Body of pancreas (tissue), 4 donors: Measurements from ENCODE around the gene MYO1H.

Source experiments
- POLR2A ChIP-seq, 3 donors: fragments of 450-650 bp; IDR thresholded peaks; one replicate each; pipeline ENCODE4 v1.6.1; 2016; ENCODE audit warnings: antibody characterized with exemption in 3 of 3, mild to moderate bottlenecking in 2 of 3
- TF ChIP-seq, protein P1 (sequence below), 7 experiments: fragments of 450-650 bp in 4 of 7; fragments of 200-600 bp in 3 of 7; sonication (generic) in 3 of 7; IDR thresholded peaks; one replicate each; pipeline ENCODE4 v1.5.1; 2016 to 2019; ENCODE audit warnings: antibody characterized with exemption in 7 of 7

DNA sequence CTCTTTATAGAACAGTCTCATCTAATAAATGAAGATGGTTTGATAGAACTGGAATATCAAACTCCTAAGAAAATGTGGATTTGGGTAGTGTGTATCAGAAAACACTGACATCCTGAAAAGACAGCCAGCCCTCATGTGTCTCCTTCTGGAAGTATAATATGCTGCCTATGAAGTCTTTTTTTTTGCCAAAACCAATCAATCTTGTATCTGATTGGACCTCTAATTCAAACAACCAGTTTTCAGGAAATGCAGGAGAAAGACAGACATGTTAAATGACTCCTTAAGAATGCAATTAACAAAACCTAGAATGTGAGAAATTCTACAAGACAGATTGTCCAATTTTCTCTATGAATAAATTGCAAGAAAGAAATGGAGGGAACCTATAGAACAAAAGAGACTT lies 34.3 kb downstream of the MYO1H start:
- TF ChIP-seq, protein P1, sequence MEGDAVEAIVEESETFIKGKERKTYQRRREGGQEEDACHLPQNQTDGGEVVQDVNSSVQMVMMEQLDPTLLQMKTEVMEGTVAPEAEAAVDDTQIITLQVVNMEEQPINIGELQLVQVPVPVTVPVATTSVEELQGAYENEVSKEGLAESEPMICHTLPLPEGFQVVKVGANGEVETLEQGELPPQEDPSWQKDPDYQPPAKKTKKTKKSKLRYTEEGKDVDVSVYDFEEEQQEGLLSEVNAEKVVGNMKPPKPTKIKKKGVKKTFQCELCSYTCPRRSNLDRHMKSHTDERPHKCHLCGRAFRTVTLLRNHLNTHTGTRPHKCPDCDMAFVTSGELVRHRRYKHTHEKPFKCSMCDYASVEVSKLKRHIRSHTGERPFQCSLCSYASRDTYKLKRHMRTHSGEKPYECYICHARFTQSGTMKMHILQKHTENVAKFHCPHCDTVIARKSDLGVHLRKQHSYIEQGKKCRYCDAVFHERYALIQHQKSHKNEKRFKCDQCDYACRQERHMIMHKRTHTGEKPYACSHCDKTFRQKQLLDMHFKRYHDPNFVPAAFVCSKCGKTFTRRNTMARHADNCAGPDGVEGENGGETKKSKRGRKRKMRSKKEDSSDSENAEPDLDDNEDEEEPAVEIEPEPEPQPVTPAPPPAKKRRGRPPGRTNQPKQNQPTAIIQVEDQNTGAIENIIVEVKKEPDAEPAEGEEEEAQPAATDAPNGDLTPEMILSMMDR (IDR thresholded peaks at IDR 0.05), result no peak
- TF ChIP-seq POLR2A (IDR thresholded peaks at IDR 0.05), result no peak
